T47D (cell line): ENCODE data around the gene DNAI4.
"Not testable (repeated sequence)": the region's sequence is repeated elsewhere in the genome, so short reads cannot be mapped to it uniquely, and the experiment has no call there.

Experiments used
- DNase-seq, 2 experiments: peaks; one replicate each; pipeline versions ENCODE4 v3.0.0 to v3.0.0-alpha.2; 2011 to 2012; ENCODE audit warnings: low read depth in 1 of 2, low spot score in 1 of 2
- JUND ChIP-seq: IDR thresholded peaks from 2 replicates; pipeline ENCODE4 v1.6.1; 2012; ENCODE audit warnings: low read depth
- in situ Hi-C: cut with HindIII; loops from 2 replicates; pipeline ENCODE4 v1.10.0; 2016; ENCODE audit warnings: low sequenced_read_pairs, low pct_unique_long_range_greater_than_20kb

Gene DNAI4

GRCh38 chr1:66924756-66925557 lies at the start of gene DNAI4, which contains the start of gene MIER1:
Gene DNAI4 (minus strand): TSS chr1:66924856. CDS start chr1:66924831, 25 bp downstream.
Gene MIER1 (plus strand): TSS chr1:66924990. CDS start chr1:66925029, 39 bp downstream.
- DNase-seq, result peak; percentile 83 to 96
- TF ChIP-seq JUND, result no peak
- in situ Hi-C loops, result no loop called here

- in situ Hi-C loops, result no loop called here
- DNase-seq, result no peak
- TF ChIP-seq JUND, result no peak
Measured at GRCh38 chr1:66968574-66968973, 43.9 kb upstream of the DNAI4 start.

DNA sequence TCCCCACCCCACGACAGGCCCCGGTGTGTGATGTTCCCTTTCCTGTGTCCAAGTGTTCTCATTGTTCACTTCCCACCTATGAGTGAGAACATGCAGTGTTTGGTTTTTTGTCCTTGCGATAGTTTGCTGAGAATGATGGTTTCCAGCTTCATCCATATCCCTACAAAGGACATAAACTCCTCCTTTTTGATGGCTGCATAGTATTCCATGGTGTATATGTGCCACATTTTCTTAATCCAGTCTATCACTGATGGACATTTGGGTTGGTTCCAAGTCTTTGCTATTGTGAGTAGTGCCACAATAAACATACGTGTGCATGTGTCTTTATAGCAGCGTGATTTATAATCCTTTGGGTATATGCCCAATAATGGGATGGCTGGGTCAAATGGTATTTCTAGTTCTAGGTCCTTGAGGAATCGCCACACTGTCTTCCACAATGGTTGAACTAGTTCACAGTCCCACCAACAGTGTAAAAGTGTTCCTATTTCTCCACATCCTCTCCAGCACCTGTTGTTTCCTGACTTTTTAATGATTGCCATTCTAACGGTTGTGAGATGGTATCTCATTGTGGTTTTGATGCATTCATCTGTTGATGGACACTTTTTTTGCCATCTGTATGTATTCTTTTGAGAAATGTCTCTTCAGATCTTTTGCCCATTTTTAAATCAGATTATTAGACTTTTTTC lies 41.7 kb upstream of the DNAI4 start:
- in situ Hi-C loops, DNase-seq: not testable (repeated sequence)

GRCh38 chr1:66957938-66958337 lies 33.3 kb upstream of the DNAI4 start:
- in situ Hi-C loops, result no loop called here
- TF ChIP-seq JUND, result no peak
- no peak for DNase-seq

DNA sequence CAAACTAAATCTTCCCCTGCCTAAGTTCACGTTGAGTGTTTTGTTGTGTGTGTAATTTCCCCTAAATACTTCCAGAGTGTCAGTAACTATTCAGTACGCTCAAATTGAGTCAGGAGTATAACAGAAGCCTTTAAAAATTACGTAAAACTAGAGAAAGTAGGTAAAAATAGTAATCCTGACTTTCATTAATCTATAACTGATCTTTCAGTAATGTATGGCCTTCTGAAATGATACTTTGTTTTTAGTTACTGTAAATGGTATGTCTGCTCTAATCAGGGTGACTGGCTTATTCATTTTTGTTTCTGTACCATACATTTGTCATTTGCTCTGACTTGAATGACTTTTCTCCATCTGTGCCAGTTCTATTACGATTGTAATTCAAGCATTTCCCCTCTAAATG lies 29.6 kb upstream of the DNAI4 start:
- no peak for TF ChIP-seq JUND
- no peak for DNase-seq
- in situ Hi-C loops, result no loop called here

- TF ChIP-seq JUND, result no peak
- in situ Hi-C loops, result no loop called here
- no peak for DNase-seq
Measured at GRCh38 chr1:66951513-66951912, 26.9 kb upstream of the DNAI4 start.

- in situ Hi-C loops, result no loop called here
- no peak for TF ChIP-seq JUND
Measured at GRCh38 chr1:66947267-66947666, 22.6 kb upstream of the DNAI4 start.

GRCh38 chr1:66945316-66945715 lies 20.7 kb upstream of the DNAI4 start:
- no peak for TF ChIP-seq JUND
- DNase-seq, result no peak
- in situ Hi-C loops, result no loop called here

More at GRCh38 chr1:66947267-66947666, 22.6 kb upstream of the DNAI4 start:
- DNase-seq, result no peak

GRCh38 chr1:66944330-66945274 lies 19.9 kb upstream of the DNAI4 start:
- no peak for TF ChIP-seq JUND
- in situ Hi-C loops, result no loop called here

GRCh38 chr1:66943361-66943969 lies 18.8 kb upstream of the DNAI4 start:
- no peak for DNase-seq
- in situ Hi-C loops, result no loop called here
- TF ChIP-seq JUND, result no peak

More at GRCh38 chr1:66944330-66945274, 19.9 kb upstream of the DNAI4 start:
- DNase-seq, result no peak

DNA sequence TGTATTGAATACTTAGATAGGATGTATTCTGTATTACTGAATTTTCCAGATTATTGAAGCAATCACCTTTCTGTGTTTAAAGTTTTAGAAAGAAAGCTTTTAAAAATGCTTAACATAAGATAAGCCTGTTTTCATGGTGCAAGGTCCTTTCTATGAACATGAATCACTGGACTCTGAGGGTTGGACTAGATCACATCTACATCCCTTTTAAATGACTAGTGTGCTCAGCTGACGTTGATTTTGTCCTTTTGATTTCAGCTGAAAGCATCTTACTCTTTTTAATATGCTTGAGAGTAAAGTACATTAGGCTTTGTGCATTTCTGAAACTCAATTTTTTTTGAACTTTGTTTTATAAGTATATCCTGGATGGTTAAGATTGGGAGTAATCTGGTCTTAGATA lies 16.3 kb upstream of the DNAI4 start:
- DNase-seq, result no peak
- no peak for TF ChIP-seq JUND
- in situ Hi-C loops, result no loop called here

DNA sequence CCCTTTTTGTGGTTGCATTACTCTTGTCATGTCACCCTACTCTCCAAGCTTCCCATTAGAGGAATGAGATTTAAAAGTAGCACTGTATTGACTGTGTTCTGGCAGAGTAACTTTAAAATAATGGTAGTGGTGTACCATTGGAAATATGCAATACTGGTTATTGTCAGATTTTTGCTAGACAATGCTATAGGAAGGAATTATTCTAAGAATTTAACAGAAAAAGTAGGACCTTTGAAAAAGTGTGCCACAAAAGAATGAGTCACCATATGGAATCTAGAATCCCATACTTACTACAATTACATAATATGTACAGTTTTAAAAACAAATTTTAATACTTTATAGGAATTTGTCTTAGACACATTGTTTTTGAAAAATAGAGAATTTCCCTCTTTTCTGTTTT lies 14.0 kb upstream of the DNAI4 start:
- in situ Hi-C loops, result no loop called here
- TF ChIP-seq JUND, result no peak
- no peak for DNase-seq
